Neural progenitor cell (in vitro differentiated cells): ENCODE data around the gene HAAO. TPM values are rescaled to one million over a fixed set of nuclear protein-coding genes. Genes with fewer than 3 reads are reported as not detected.

Source experiments
- DNase-seq: peaks from one replicate; pipeline ENCODE4 v3.0.0-alpha.2; 2016; ENCODE audit warnings: low spot score
- H2AFZ ChIP-seq: fragments of 200-600 bp; sonication (generic); replicated peaks from 2 replicates; pipeline ENCODE4 v1.6.1; 2016; ENCODE audit warnings: antibody characterized with exemption
- H3F3A ChIP-seq: fragments of 200-600 bp; sonication (generic); 2 replicates; pipeline ENCODE4 v1.6.1; 2016; ENCODE audit warnings: antibody characterized with exemption, low read depth
- H3K27ac ChIP-seq: fragments of 200-600 bp; sonication (generic); 2 replicates; pipeline ENCODE4 v1.5.1; 2016; ENCODE audit warnings: mild to moderate bottlenecking
- H3K27me3 ChIP-seq: fragments of 200-600 bp; sonication (generic); 2 replicates; pipeline ENCODE4 v1.6.1; 2016; ENCODE audit warnings: mild to moderate bottlenecking, moderate library complexity
- H3K36me3 ChIP-seq: fragments of 200-600 bp; sonication (generic); 2 replicates; pipeline ENCODE4 v1.5.1; 2016
- H3K4me1 ChIP-seq: fragments of 200-600 bp; sonication (generic); 2 replicates; pipeline ENCODE4 v1.6.1; 2016; ENCODE audit warnings: mixed run types
- H3K4me2 ChIP-seq: fragments of 200-600 bp; sonication (generic); 2 replicates; pipeline ENCODE4 v1.6.1; 2016
- H3K4me3 ChIP-seq: fragments of 200-600 bp; sonication (generic); 2 replicates; pipeline ENCODE4 v1.5.1; 2016
- H3K79me2 ChIP-seq: fragments of 200-600 bp; sonication (generic); 2 replicates; pipeline ENCODE4 v1.6.1; 2016; ENCODE audit warnings: low read depth
- H3K9ac ChIP-seq: fragments of 200-600 bp; sonication (generic); 2 replicates; pipeline ENCODE4 v1.6.1; 2016
- H3K9me3 ChIP-seq: fragments of 200-600 bp; sonication (generic); 2 replicates; pipeline ENCODE4 v1.5.1; 2016; ENCODE audit warnings: low read depth
- H4K20me1 ChIP-seq: fragments of 200-600 bp; sonication (generic); 2 replicates; pipeline ENCODE4 v1.6.1; 2016; ENCODE audit warnings: low read depth
- H3K27ac Mint-ChIP-seq: 3 replicates; pipeline ENCODE4 v1.8.0; 2021; ENCODE audit warnings: mixed read lengths
- H3K27me3 Mint-ChIP-seq: 2 replicates; pipeline ENCODE4 v1.8.0; 2022; ENCODE audit warnings: low read depth, mild to moderate bottlenecking, inconsistent platforms, moderate library complexity, mixed read lengths; ENCODE audit not compliant: insufficient read depth
- H3K36me3 Mint-ChIP-seq: 3 replicates; pipeline ENCODE4 v1.8.0; 2021; ENCODE audit warnings: mixed read lengths
- H3K4me1 Mint-ChIP-seq: 3 replicates; pipeline ENCODE4 v1.8.0; 2021; ENCODE audit warnings: mixed read lengths
- H3K4me3 Mint-ChIP-seq: 3 replicates; pipeline ENCODE4 v1.8.0; 2021; ENCODE audit warnings: mild to moderate bottlenecking, moderate library complexity, mixed read lengths
- H3K9me3 Mint-ChIP-seq: 3 replicates; pipeline ENCODE4 v1.8.0; 2020; ENCODE audit warnings: mixed read lengths
- EZH2 ChIP-seq: fragments of 200-600 bp; sonication (generic); IDR thresholded peaks from 2 replicates; pipeline ENCODE4 v1.6.1; 2017; ENCODE audit warnings: antibody characterized with exemption, mild to moderate bottlenecking, moderate library complexity
- EZH2phosphoT487 ChIP-seq: fragments of 200-600 bp; sonication (generic); IDR thresholded peaks from 2 replicates; pipeline ENCODE4 v1.6.1; 2017; ENCODE audit warnings: antibody characterized with exemption
- total RNA-seq: library from RNA; depleted of rRNA; stranded (reverse); fragments of >200 nt; gene quantifications from 2 replicates; pipeline ENCODE4 v1.2.3, GENCODE V29; 2015; ENCODE audit warnings: low replicate concordance
- TF ChIP-seq, protein P1 (sequence below): fragments of 200-600 bp; sonication (generic); IDR thresholded peaks from 2 replicates; pipeline ENCODE4 v1.5.1; 2017; ENCODE audit warnings: antibody characterized with exemption, mild to moderate bottlenecking

The HAAO gene
- total RNA-seq, result 0.77 and 2.8 TPM in 2 replicates

DNA sequence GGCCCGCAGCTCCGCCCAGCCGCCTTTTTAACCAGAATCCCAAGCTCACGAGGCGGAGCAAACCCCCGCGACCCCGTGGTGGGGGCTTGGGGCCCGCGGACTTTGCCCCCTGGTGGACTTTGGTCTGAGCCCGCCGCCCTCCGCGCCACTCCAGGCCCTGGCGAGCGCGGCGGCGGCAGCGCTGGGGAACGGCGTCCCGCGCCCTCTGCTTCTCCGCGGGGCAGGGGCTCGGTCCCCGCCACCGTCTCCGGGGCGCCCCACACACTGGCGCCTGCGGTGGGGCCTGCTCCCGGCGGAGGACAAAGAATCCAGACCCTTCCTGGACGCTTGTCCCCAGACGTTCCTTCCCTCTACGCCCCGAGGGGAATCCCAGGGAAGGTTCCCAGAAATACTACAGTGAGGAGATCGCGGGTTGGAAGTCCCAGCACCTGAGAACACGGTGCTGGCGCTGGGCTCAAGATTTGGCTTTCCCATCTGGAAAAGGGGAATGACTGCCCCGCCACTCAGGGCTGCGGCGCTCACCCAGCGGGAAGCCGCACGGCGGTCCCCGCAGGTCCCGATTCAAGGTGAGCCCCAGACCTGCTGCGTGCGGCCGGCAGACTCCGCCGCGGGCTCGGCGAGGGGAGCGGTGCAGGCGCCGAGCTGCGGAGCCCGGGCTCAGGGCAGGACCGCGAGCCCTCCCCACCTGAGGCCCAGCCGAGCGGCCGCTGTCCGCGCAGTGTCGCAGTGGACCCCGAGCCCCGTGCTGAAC is at the start of gene HAAO:
Gene HAAO, minus strand, starts transcription at position 1 of the 751 bp plus-strand sequence. CDS start 47 bp downstream, outside the sequence.
- Histone ChIP-seq H3K27ac (no peak within 1 kb of the TSS), H3K79me2 (no peaks in the 10 kb centered on the region), H3K4me1 (peaks cover 22% of the 10 kb centered on the region), H3K4me2 (peak within 1 kb of the TSS; percentile 91), H3K36me3 (no peaks in the 10 kb centered on the region), H3F3A (peaks cover 32% of the 10 kb centered on the region), H2AFZ (peak within 1 kb of the TSS; percentile 84), H3K9ac (no peak within 1 kb of the TSS), H3K27me3 (peaks cover 34% of the 10 kb centered on the region), H4K20me1 (no peaks in the 10 kb centered on the region), H3K4me3 (peak within 1 kb of the TSS; percentile 62), H3K9me3 (no peaks in the 10 kb centered on the region)
- Mint-ChIP-seq H3K4me3 (peak within 1 kb of the TSS; percentile 78), H3K9me3 (peaks cover 9% of the 10 kb centered on the region), H3K36me3 (peaks cover 9% of the 10 kb centered on the region), H3K27me3 (peaks cover 27% of the 10 kb centered on the region), H3K4me1 (peaks cover 30% of the 10 kb centered on the region), H3K27ac (no peak within 1 kb of the TSS)
- no peak for TF ChIP-seq EZH2phosphoT487
- TF ChIP-seq, protein P1, sequence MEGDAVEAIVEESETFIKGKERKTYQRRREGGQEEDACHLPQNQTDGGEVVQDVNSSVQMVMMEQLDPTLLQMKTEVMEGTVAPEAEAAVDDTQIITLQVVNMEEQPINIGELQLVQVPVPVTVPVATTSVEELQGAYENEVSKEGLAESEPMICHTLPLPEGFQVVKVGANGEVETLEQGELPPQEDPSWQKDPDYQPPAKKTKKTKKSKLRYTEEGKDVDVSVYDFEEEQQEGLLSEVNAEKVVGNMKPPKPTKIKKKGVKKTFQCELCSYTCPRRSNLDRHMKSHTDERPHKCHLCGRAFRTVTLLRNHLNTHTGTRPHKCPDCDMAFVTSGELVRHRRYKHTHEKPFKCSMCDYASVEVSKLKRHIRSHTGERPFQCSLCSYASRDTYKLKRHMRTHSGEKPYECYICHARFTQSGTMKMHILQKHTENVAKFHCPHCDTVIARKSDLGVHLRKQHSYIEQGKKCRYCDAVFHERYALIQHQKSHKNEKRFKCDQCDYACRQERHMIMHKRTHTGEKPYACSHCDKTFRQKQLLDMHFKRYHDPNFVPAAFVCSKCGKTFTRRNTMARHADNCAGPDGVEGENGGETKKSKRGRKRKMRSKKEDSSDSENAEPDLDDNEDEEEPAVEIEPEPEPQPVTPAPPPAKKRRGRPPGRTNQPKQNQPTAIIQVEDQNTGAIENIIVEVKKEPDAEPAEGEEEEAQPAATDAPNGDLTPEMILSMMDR, result peak; percentile 41
- peak; percentile 63 for TF ChIP-seq EZH2
- DNase-seq, result peak; percentile 81

DNA sequence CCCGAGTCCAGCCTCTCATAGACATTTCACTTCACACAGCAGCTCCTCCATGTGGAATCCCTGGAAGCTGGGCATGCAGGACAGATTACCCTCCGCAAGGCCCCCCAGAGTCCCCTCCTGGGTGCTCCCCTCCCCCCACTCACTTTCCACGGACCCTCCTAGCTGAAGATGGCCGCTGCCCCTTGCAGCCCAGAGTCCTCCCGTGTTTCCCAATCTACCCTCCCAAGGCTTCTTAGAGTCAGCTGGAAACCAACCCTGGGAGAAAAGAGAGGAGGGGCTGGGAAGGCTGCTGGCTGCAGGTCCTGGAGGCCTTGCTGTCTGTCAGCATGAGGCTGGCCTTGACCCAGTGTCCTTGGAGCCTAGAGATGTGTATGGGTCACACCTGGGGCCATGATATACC is 49.0 kb upstream of the HAAO start:
- no peak for DNase-seq
- peaks cover 7% of the 10 kb centered on the region for H3K9me3 Mint-ChIP-seq
- H3K4me1 ChIP-seq, result peaks cover 19% of the 10 kb centered on the region
- H3K36me3 ChIP-seq, result no peaks in the 10 kb centered on the region
- H3F3A ChIP-seq, result no peaks in the 10 kb centered on the region
- H3K27ac Mint-ChIP-seq, result no peak overlapping the region
- no peak overlapping the region for H3K4me2 ChIP-seq
- peaks cover 6% of the 10 kb centered on the region for H3K27me3 Mint-ChIP-seq
- H2AFZ ChIP-seq, result no peak overlapping the region
- TF ChIP-seq EZH2 (no peak), EZH2phosphoT487 (no peak)
- TF ChIP-seq, protein P1, result no peak
- no peak overlapping the region for H3K4me3 ChIP-seq
- no peaks in the 10 kb centered on the region for H3K79me2 ChIP-seq
- H3K27ac ChIP-seq, result no peak overlapping the region
- no peak overlapping the region for H3K4me3 Mint-ChIP-seq
- no peaks in the 10 kb centered on the region for H3K27me3 ChIP-seq
- no peaks in the 10 kb centered on the region for H3K9me3 ChIP-seq
- H3K36me3 Mint-ChIP-seq, result no peaks in the 10 kb centered on the region
- H3K9ac ChIP-seq, result no peak overlapping the region
- H3K4me1 Mint-ChIP-seq, result peaks cover 14% of the 10 kb centered on the region
- H4K20me1 ChIP-seq, result no peaks in the 10 kb centered on the region

DNA sequence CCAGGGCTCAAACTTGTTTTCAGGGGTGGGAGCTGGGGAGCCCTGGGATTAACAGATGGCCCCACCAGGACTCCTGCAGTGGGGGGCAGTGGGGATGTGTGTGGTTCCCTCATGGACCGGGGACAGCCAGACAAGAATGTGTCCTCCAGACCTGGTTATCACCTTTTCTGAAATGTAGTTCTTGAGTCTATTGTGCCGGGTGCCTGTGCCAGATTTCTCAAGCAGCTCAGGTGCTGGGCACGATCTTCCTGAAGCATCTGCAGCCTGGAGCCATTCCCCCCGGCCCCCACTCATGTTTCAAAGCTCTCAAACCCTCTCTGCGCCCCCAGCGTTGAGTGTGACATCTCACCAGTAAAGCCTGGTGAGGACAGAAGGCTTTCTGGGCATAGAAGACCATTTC is 48.4 kb upstream of the HAAO start:
- Histone ChIP-seq H3K9me3 (no peaks in the 10 kb centered on the region), H3K4me2 (no peak overlapping the region), H3K27ac (no peak overlapping the region), H3F3A (no peaks in the 10 kb centered on the region), H2AFZ (no peak overlapping the region), H3K4me3 (no peak overlapping the region), H3K36me3 (no peaks in the 10 kb centered on the region), H3K79me2 (no peaks in the 10 kb centered on the region), H3K9ac (no peak overlapping the region), H3K4me1 (peaks cover 19% of the 10 kb centered on the region), H3K27me3 (no peaks in the 10 kb centered on the region), H4K20me1 (no peaks in the 10 kb centered on the region)
- Mint-ChIP-seq H3K27me3 (peaks cover 5% of the 10 kb centered on the region), H3K4me3 (no peak overlapping the region), H3K4me1 (peaks cover 14% of the 10 kb centered on the region), H3K27ac (no peak overlapping the region), H3K9me3 (peaks cover 11% of the 10 kb centered on the region), H3K36me3 (no peaks in the 10 kb centered on the region)
- no peak for DNase-seq
- TF ChIP-seq EZH2, result no peak
- TF ChIP-seq, protein P1, result no peak
- TF ChIP-seq EZH2phosphoT487, result no peak
